A549 (cell line): ENCODE results near the gene RASSF8. TPM values are rescaled to one million over a fixed set of nuclear protein-coding genes. Genes with fewer than 3 reads are reported as not detected.
A peak's percentile ranks its signal among the peaks of the same experiment; 100 is the strongest.

Experiments
- ATAC-seq, 2 experiments: fragments of 200-7000 bp in 1 of 2; fragments of >200 bp in 1 of 2; cut with Nextera tagmentation in 1 of 2; cut with Tn5 transposase in 1 of 2; 3 replicates each; pipeline versions ENCODE4 v1.8.0 to v1.9.1; 2018 to 2020; ENCODE audit warnings: mild to moderate bottlenecking in 1 of 2, moderate library complexity in 1 of 2
- CTCF ChIA-PET: fragments of 300-600 bp; sonication (Branson Sonifier 250); formaldehyde crosslinking; extraction: SDS; loops from one replicate; lab custom pipeline; 2021; ENCODE audit warnings: antibody characterized with exemption, inconsistent platforms; lab: Yijun Ruan, JAX
- POLR2A ChIA-PET: fragments of 350-600 bp; formaldehyde crosslinking; extraction: SDS; loops from one replicate; lab custom pipeline; 2021; ENCODE audit warnings: antibody characterized with exemption, inconsistent platforms; lab: Yijun Ruan, JAX
- DNase-seq, 2 experiments: peaks; one replicate each; pipeline versions ENCODE4 v3.0.0 to v3.0.0-alpha.2; 2011 to 2016; ENCODE audit warnings: low read depth in 1 of 2, low spot score in 1 of 2
- FAIRE-seq: peaks from 2 replicates; lab custom pipeline; 2011; peaks lifted over from hg19 to GRCh38; lab: Jason Lieb, UNC
- H3K27ac ChIP-seq, 2 experiments: fragments of >200 bp; sonication (Bioruptor Twin); formaldehyde crosslinking; 3 replicates each; pipeline ENCODE4 v1.5.1; 2016 to 2017
- H3K4me1 ChIP-seq: fragments of >200 bp; sonication (Bioruptor Twin); formaldehyde crosslinking; 3 replicates; pipeline ENCODE4 v1.6.1; 2016
- H3K4me2 ChIP-seq: fragments of >200 bp; sonication (Bioruptor Twin); formaldehyde crosslinking; 3 replicates; pipeline ENCODE4 v1.6.1; 2016
- H3K4me3 ChIP-seq: fragments of >200 bp; sonication (Bioruptor Twin); formaldehyde crosslinking; 3 replicates; pipeline ENCODE4 v1.5.1; 2016
- H3K9me3 ChIP-seq: fragments of >200 bp; sonication (Bioruptor Twin); formaldehyde crosslinking; 3 replicates; pipeline ENCODE4 v1.6.1; 2016
- CBX8 ChIP-seq: fragments of 200-600 bp; sonication (generic); IDR thresholded peaks from 2 replicates; pipeline ENCODE4 v1.6.1; 2016
- EHMT2 ChIP-seq: fragments of 200-600 bp; sonication (generic); IDR thresholded peaks from 2 replicates; pipeline ENCODE4 v1.6.1; 2016; ENCODE audit warnings: antibody characterized with exemption, low read depth, mild to moderate bottlenecking, moderate library complexity
- ELK1 ChIP-seq: fragments of 150-350 bp; IDR thresholded peaks from 2 replicates; pipeline ENCODE4 v1.6.1; 2014; ENCODE audit warnings: low read depth, mild to moderate bottlenecking, low read length
- HEYL ChIP-seq: fragments of 250-450 bp; sonication (Bioruptor Pico); IDR thresholded peaks from 2 replicates; pipeline ENCODE4 v1.8.0; 2021; ENCODE audit warnings: mild to moderate bottlenecking, moderate library complexity
- KDM5A ChIP-seq: fragments of 200-600 bp; sonication (generic); IDR thresholded peaks from 2 replicates; pipeline ENCODE4 v1.6.1; 2016; ENCODE audit warnings: antibody characterized with exemption, mild to moderate bottlenecking
- MAZ ChIP-seq: fragments of 150-350 bp; IDR thresholded peaks from 2 replicates; pipeline ENCODE4 v1.6.1; 2014; ENCODE audit warnings: antibody characterized with exemption, low read depth, low read length, borderline replicate concordance
- PHF8 ChIP-seq: fragments of 200-600 bp; sonication (generic); IDR thresholded peaks from 2 replicates; pipeline ENCODE4 v1.6.1; 2016; ENCODE audit warnings: low read depth, mild to moderate bottlenecking, antibody characterized with exemption, moderate library complexity, borderline replicate concordance
- POLR2A ChIP-seq: IDR thresholded peaks from 2 replicates; pipeline ENCODE4 v1.6.1; 2012; ENCODE audit warnings: mild to moderate bottlenecking, low read length
- RARB ChIP-seq: fragments of 250-450 bp; sonication (Bioruptor Pico); IDR thresholded peaks from 2 replicates; pipeline ENCODE4 v1.8.0; 2021; ENCODE audit warnings: mild to moderate bottlenecking, moderate library complexity
- SMC3 ChIP-seq: fragments of >200 bp; sonication (Bioruptor Twin); formaldehyde crosslinking; IDR thresholded peaks from 3 replicates; pipeline ENCODE4 v1.6.1; 2018; ENCODE audit warnings: inconsistent platforms
- USF2 ChIP-seq: fragments of 450-650 bp; IDR thresholded peaks from 2 replicates; pipeline ENCODE4 v1.6.1; 2014; ENCODE audit warnings: antibody characterized with exemption
- WGBS: methylation state at CpG from one replicate; pipeline ENCODE4 v1.1.6; 2017; ENCODE audit errors: missing lambda C conversion rate; 5-methylcytosine and 5-hydroxymethylcytosine counted together
- polyA plus RNA-seq, 4 experiments: library from polyadenylated mRNA; depleted of rRNA in 3 of 4; stranded (reverse); fragments of >200 nt; fragmentation: RNase III in 1 of 4; extraction: RNeasy Plus Mini Kit Qiagen cat#74134 plus additional on column Dnase treatment in 1 of 4; gene quantifications; 2 replicates in 3 of 4; 3 replicates in 1 of 4; pipeline ENCODE4 v1.2.3, GENCODE V29; 2011 to 2017
- TF ChIP-seq, protein P1 (sequence below): IDR thresholded peaks from 2 replicates; pipeline ENCODE4 v1.6.1; 2012
- TF ChIP-seq, protein P2 (sequence below): fragments of 250-450 bp; sonication (Bioruptor Pico); IDR thresholded peaks from 2 replicates; pipeline ENCODE4 v1.5.0; 2020; ENCODE audit warnings: low read depth, mild to moderate bottlenecking, moderate library complexity

Gene RASSF8
- polyA plus RNA-seq, 2 of the 4 experiments (the other 2 are of a cell fraction): 5.7 to 8.7 TPM

- no peak overlapping the region for H3K27ac ChIP-seq
- H3K4me2 ChIP-seq: no peak overlapping the region
- FAIRE-seq (no peak), DNase-seq (no peak), ATAC-seq (no peak)
- ChIA-PET POLR2A (no interaction called here), CTCF (interaction anchor here (1.7 to 2.1 kb wide), 2 partner anchors 10 to 12 kb away, joined by 7 to 10 read pairs; no protein-coding TSS in a partner anchor)
- H3K4me1 ChIP-seq: peaks cover 14% of the 10 kb centered on the region
- no peaks in the 10 kb centered on the region for H3K9me3 ChIP-seq
- 81% methylated on average over 10 of the region's 10 CpGs for WGBS
- no peak for TF ChIP-seq MAZ
- TF ChIP-seq ELK1: no peak
- TF ChIP-seq CBX8: no peak
- TF ChIP-seq RARB (CRISPR knock-in tag): no peak
- TF ChIP-seq EHMT2: no peak
- no peak overlapping the region for H3K4me3 ChIP-seq
Measured at GRCh38 chr12:26109343-26109881, 150.9 kb downstream of the RASSF8 start.

DNA sequence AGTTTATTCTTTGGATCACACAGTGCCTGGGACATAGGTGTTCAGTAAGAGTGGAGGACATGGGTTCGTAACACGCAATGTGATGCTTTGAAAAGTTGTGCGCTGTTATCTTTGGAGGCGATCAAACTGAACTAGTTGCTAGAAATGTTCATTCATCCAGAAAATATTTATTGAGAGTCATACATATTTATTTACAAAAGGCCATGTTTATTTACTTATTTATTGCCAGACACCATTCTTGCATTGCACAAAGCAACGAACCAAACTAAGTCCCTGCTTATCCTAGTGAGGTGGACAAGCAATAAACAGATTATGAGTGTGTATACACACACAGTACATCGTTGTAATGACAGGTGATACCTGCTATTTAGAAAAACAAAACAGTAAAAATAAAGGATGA lies 153.8 kb downstream of the RASSF8 start:
- DNase-seq (no peak), FAIRE-seq (no peak), ATAC-seq (no peak)
- Histone ChIP-seq H3K4me3 (no peak overlapping the region), H3K27ac (no peak overlapping the region), H3K4me1 (peaks cover 26% of the 10 kb centered on the region), H3K9me3 (no peaks in the 10 kb centered on the region), H3K4me2 (no peak overlapping the region)
- WGBS: 86% methylated on average over 6 of the region's 6 CpGs
- no peak for TF ChIP-seq SMC3
- TF ChIP-seq KDM5A: no peak
- TF ChIP-seq, protein P1, sequence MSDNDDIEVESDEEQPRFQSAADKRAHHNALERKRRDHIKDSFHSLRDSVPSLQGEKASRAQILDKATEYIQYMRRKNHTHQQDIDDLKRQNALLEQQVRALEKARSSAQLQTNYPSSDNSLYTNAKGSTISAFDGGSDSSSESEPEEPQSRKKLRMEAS: no peak
- TF ChIP-seq PHF8: no peak
- TF ChIP-seq POLR2A: no peak
- ChIA-PET CTCF (interaction anchor here (1.0 to 2.2 kb wide), 2 partner anchors 9 to 15 kb away, joined by 4 to 7 read pairs; no protein-coding TSS in a partner anchor), POLR2A (no interaction called here)

DNA sequence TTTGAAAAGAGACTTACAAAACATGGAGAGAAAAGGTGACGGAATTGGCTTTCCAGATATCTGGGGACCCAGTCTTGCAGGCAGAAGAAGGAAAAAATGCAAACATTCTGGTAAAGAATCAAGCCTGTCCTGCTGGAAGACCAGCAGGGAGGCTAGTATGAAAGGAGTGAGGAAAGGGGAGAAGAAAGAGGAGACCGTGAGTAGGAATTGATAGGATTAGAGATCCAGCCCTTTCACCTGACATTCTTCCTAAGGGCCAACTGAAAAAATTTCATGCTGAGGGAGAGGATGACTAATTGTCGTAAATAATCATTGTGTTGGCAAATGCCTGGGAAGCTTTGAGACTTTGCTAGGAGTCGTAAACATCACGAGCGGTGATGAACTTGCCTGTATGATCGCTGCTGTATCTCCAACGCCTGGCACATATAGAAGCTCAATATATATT lies 154.2 kb downstream of the RASSF8 start:
- Histone ChIP-seq H3K4me1 (peaks cover 26% of the 10 kb centered on the region), H3K27ac (no peak overlapping the region)
- no peak for DNase-seq
- TF ChIP-seq, protein P2, sequence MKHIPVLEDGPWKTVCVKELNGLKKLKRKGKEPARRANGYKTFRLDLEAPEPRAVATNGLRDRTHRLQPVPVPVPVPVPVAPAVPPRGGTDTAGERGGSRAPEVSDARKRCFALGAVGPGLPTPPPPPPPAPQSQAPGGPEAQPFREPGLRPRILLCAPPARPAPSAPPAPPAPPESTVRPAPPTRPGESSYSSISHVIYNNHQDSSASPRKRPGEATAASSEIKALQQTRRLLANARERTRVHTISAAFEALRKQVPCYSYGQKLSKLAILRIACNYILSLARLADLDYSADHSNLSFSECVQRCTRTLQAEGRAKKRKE (CRISPR knock-in tag): no peak
- TF ChIP-seq, all 56 proteins: peak for 0
- Histone ChIP-seq H3K9me3 (no peaks in the 10 kb centered on the region), H3K4me3 (no peak overlapping the region), H3K4me2 (peak overlapping the region; percentile 17; the same call in 1 of the 3 replicates)
- WGBS: 74% methylated on average over 8 of the region's 8 CpGs
- no peak for FAIRE-seq
- no peak for ATAC-seq
- ChIA-PET POLR2A (no interaction called here), CTCF (interaction anchor here (0.5 to 2.2 kb wide), 4 partner anchors 9 to 656 kb away, joined by 3 to 7 read pairs (median 4); no protein-coding TSS in a partner anchor)

DNA sequence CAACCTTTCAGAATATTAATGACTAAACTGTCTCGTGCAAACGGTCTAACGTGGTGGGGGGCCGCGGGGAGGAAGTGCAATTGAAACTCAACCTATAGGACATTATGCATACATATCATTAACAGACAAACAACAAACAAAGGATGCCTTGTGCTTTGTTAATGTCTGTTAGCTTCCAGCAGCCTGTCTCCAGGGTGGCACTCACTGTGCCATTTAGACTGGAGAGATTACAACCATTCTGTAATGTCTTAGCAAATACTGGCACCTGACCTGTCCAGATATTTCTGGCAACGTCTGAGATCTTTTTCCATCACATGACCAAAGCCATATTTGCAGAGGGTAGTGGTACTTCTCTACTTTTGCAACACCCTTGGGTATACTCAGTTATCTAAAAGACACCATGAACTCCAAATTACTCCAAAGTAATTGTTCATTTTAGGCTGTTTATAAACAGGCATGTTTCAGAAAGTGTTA lies 154.7 kb downstream of the RASSF8 start:
- Histone ChIP-seq H3K4me2 (peak overlapping the region; percentile 68), H3K9me3 (no peaks in the 10 kb centered on the region), H3K4me3 (peak overlapping the region; percentile 53; the same call in 2 of the 3 replicates), H3K4me1 (peaks cover 26% of the 10 kb centered on the region), H3K27ac (peak overlapping the region; percentile 80 to 94; a peak in 4 of 6 replicates)
- FAIRE-seq: no peak
- TF ChIP-seq USF2: peak; percentile 52
- no peak for TF ChIP-seq HEYL (CRISPR knock-in tag)
- CTCF ChIA-PET: interaction anchor here (0.5 to 2.2 kb wide), 4 partner anchors 10 to 655 kb away, joined by 3 to 7 read pairs (median 4); no protein-coding TSS in a partner anchor
- DNase-seq: no peak
- WGBS: 72% methylated on average over 6 of the region's 6 CpGs
- POLR2A ChIA-PET: interaction anchor here (1.9 kb wide), 1 partner anchor 9 kb away, joined by 10 read pairs; no protein-coding TSS in a partner anchor
- no peak for ATAC-seq
